Body of pancreas (tissue), 4 donors: ENCODE data around the gene HYAL1. TPM values are rescaled to one million over a fixed set of nuclear protein-coding genes. Genes with fewer than 3 reads are reported as not detected.
A peak's percentile ranks its signal among the peaks of the same experiment; 100 is the strongest.

Experiments
- ATAC-seq: fragments of 150-250 bp; one replicate; pipeline ENCODE4 v1.9.1; 2016
- DNase-seq, 4 donors: peaks; one replicate each; pipeline ENCODE4 v3.0.0-alpha.2; 2019
- H3K27ac ChIP-seq, 4 donors: fragments of 200-600 bp; sonication (generic); 1 replicate in 3 of 4; 2 replicates in 1 of 4; pipeline versions ENCODE4 v1.5.1 to v1.6.1; 2016 to 2019; ENCODE audit warnings: mild to moderate bottlenecking in 1 of 4, mixed read lengths in 1 of 4, moderate library complexity in 1 of 4
- H3K27me3 ChIP-seq, 2 donors: fragments of 200-600 bp; sonication (generic); one replicate each; pipeline ENCODE4 v1.6.0; 2016; ENCODE audit warnings: mild to moderate bottlenecking in 1 of 2
- H3K36me3 ChIP-seq, 2 donors: fragments of 200-600 bp; sonication (generic); replicated peaks in 1 of 2; 2 replicates each; pipeline ENCODE4 v1.5.1; 2016; ENCODE audit warnings: low read depth in 2 of 2; ENCODE audit not compliant: insufficient read depth in 1 of 2
- H3K4me1 ChIP-seq: fragments of 200-600 bp; sonication (generic); one replicate; pipeline ENCODE4 v1.6.0; 2016
- H3K4me3 ChIP-seq, 2 donors: fragments of 200-600 bp; sonication (generic); 1 replicate in 1 of 2; 2 replicates in 1 of 2; pipeline ENCODE4 v1.5.1; 2016 to 2019
- H3K9me3 ChIP-seq, 3 donors: fragments of 200-600 bp; sonication (generic); 1 replicate in 2 of 3; 2 replicates in 1 of 3; pipeline ENCODE4 v1.5.1; 2016
- POLR2A ChIP-seq, 3 donors: fragments of 450-650 bp; IDR thresholded peaks; one replicate each; pipeline ENCODE4 v1.6.1; 2016; ENCODE audit warnings: antibody characterized with exemption in 3 of 3, mild to moderate bottlenecking in 2 of 3
- WGBS, 2 donors: methylation state at CpG; one replicate each; pipeline ENCODE4 v1.1.5; 2017; 5-methylcytosine and 5-hydroxymethylcytosine counted together
- intact Hi-C: fragments of 100-400 bp; cut with DNase I; formaldehyde crosslinking; loops from one replicate; pipeline ENCODE4 v1.15.1; 2023
- total RNA-seq, 2 donors: library from RNA; depleted of rRNA; stranded (reverse); fragments of >200 nt; gene quantifications; one replicate each; pipeline ENCODE4 v1.1.0, GENCODE V29; 2016
- TF ChIP-seq, protein P1 (sequence below), 7 experiments: fragments of 450-650 bp in 4 of 7; fragments of 200-600 bp in 3 of 7; sonication (generic) in 3 of 7; IDR thresholded peaks; one replicate each; pipeline ENCODE4 v1.5.1; 2016 to 2019; ENCODE audit warnings: antibody characterized with exemption in 7 of 7

The HYAL1 gene
- total RNA-seq, 2 donors from 2014 or later, result 13.0 to 20.4 TPM

DNA sequence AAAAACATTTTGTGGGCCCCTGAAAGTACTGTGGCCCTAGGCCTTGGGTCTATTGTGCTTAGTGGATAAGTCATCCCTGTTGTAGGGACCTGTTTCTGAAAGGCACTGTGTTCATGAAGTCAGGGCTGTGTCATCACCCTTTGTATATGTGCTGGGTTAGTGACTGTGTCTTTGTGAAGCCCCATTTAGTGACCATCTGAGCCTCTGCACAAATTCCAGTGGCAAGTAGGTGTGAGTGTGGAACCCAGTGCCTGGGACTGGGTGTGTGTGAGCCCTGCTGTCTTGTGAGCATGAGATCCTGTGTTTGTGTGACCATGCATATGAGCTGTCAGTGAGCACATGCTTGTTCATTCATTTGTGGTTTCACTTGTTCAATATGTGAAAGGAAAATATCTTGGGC is 1.2 kb upstream of the HYAL1 start:
- Histone ChIP-seq H3K4me1 (peaks cover 44% of the 10 kb centered on the region), H3K27me3 (no peaks in the 10 kb centered on the region), H3K27ac (no peak overlapping the region), H3K4me3 (no peak overlapping the region), H3K9me3 (no peaks in the 10 kb centered on the region), H3K36me3 (no peaks in the 10 kb centered on the region)
- DNase-seq (no peak), ATAC-seq (no peak)
- intact Hi-C loops, result no loop called here
- TF ChIP-seq POLR2A (IDR thresholded peaks at IDR 0.05), result no peak
- TF ChIP-seq, protein P1, sequence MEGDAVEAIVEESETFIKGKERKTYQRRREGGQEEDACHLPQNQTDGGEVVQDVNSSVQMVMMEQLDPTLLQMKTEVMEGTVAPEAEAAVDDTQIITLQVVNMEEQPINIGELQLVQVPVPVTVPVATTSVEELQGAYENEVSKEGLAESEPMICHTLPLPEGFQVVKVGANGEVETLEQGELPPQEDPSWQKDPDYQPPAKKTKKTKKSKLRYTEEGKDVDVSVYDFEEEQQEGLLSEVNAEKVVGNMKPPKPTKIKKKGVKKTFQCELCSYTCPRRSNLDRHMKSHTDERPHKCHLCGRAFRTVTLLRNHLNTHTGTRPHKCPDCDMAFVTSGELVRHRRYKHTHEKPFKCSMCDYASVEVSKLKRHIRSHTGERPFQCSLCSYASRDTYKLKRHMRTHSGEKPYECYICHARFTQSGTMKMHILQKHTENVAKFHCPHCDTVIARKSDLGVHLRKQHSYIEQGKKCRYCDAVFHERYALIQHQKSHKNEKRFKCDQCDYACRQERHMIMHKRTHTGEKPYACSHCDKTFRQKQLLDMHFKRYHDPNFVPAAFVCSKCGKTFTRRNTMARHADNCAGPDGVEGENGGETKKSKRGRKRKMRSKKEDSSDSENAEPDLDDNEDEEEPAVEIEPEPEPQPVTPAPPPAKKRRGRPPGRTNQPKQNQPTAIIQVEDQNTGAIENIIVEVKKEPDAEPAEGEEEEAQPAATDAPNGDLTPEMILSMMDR (IDR thresholded peaks at IDR 0.05), result no peak

DNA sequence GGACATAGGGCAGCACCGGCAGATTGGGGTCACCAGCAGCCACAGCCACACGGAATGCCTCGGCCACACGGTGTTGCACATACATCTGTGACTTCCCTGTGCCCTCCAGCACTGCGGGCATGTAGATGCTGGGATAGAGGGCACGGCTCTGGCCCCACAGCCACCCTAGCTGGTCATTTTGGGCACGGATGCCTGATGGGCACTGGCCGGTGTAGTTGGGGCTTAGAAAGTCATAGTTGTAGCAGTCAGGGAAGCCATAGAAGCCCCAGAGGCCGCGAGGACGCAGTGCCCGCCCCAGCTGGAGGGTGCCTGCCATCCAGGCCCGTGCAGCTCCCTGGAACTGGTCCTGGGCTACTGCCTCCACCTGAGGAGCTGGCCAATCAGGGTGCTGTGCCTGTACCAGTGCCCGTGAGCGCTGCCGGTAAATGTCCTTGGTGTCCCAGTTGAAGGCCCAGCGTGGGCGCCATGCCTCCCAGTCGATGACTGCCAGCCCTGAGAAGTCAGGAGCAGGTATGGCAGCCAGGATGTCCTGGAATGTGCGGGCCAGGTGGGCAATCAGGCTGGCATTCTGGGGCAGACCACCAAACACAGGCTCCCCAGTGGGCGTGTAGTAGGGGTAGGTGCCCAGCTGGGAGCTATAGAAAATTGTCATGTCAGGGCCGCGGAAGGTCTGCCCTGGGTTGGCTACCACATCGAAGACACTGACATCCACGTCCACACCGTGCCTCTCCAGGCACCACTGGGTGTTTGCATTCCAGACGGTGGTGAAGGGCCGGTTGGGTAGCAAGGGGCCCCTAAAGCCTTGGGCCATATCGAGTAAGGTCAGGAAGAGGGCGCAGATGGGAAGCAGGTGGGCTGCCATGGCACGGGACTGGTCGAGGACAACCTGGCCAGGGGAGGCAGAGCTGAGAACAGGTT is 1.0 kb downstream of the HYAL1 start:
- Histone ChIP-seq H3K27ac (peak overlapping the region; percentile 55 to 88 (median 86)), H3K36me3 (no peaks in the 10 kb centered on the region), H3K9me3 (no peaks in the 10 kb centered on the region), H3K27me3 (no peaks in the 10 kb centered on the region), H3K4me1 (peaks cover 55% of the 10 kb centered on the region), H3K4me3 (no peak overlapping the region)
- no peak for ATAC-seq
- 81 to 85% methylated on average over 4 to 32 of the region's 32 CpGs for WGBS, 2 donors
- TF ChIP-seq, protein P1 (IDR thresholded peaks at IDR 0.05), result no peak
- TF ChIP-seq POLR2A (IDR thresholded peaks at IDR 0.05), result no peak
- intact Hi-C loops, result no loop called here
- no peak for DNase-seq

DNA sequence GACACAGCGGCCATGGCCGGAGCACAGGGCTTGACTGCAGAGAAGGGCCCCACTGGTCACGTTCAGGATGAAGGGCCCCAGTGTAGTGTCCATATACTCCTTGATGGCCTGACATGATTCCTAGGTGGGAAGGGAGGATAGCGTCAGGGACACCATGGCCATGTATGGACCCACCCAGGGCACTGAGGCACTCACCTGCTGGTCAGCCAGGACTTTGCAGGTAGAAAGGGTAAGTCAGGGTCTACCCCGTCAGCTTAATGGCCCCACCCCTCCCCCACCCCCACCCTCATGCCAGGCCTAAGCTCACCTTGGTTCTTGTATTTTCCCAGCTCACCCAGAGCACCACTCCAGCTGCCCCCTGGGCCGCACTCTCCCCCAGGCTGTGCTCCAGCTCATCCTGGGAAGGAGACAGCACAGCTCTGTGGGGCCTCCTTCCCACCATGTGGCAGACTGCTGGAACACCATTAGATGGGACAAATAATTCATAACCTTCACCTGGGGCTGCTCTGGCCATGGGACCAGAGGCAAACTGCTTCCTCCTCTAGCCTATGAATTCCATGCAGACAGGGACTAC is 2.6 kb downstream of the HYAL1 start:
- Histone ChIP-seq H3K9me3 (no peaks in the 10 kb centered on the region), H3K27me3 (no peaks in the 10 kb centered on the region), H3K4me1 (peaks cover 58% of the 10 kb centered on the region), H3K36me3 (no peaks in the 10 kb centered on the region), H3K27ac (peak overlapping the region; percentile 65 to 91 (median 85)), H3K4me3 (no peak overlapping the region)
- TF ChIP-seq, protein P1 (IDR thresholded peaks at IDR 0.05), result no peak
- TF ChIP-seq POLR2A (IDR thresholded peaks at IDR 0.05), result no peak
- 95 to 96% methylated on average over 4 to 6 of the region's 6 CpGs for WGBS, 2 donors
- DNase-seq, result no peak
- intact Hi-C loops, result no loop called here
- no peak for ATAC-seq

DNA sequence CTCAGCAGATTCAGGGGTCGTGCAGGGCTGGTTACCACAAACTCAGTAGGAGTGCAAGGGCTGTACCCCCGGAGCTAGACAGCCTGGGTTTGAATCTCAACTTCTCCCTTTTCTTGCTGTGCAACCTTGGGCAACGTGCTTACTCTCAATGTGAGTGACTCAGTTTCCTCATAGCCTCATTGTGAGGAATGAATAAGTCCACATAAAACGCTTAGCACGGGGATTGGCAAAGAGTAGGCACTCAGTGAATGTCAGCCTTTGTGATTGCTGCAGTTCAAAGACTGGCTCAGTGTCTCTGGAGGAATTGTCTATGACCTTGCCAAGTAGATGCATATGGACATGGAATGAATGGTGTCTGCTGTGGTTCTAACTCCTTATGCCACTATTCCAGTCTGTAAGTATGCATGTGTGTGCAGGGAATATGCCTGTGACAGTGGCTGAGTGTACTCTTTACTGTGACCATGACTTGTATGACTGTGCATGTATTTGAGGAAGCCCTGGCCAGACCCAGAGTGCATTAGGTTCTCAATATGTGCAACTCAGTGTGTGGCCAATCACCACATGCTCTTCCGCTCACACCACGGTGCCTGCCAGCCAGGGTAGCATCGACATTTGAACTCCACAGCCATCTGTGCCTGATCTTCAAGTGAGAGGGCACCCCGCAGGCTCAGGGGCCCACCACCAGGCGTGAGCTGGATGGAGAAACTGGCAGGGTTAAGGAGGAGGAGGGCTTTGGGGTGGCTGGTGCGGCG is 3.3 kb downstream of the HYAL1 start:
- peak in 2 of 4 donors; percentile 38 to 60 for DNase-seq
- no peak for ATAC-seq
- intact Hi-C loops, result no loop called here
- Histone ChIP-seq H3K27me3 (no peaks in the 10 kb centered on the region), H3K36me3 (no peaks in the 10 kb centered on the region), H3K4me1 (peaks cover 58% of the 10 kb centered on the region), H3K4me3 (no peak overlapping the region), H3K9me3 (no peaks in the 10 kb centered on the region), H3K27ac (peak overlapping the region; percentile 65 to 91 (median 85))
- TF ChIP-seq, protein P1 (IDR thresholded peaks at IDR 0.05), result no peak
- no peak for TF ChIP-seq POLR2A (IDR thresholded peaks at IDR 0.05)
- WGBS, 2 donors, result 29 to 46% methylated on average over 7 to 12 of the region's 12 CpGs
